ENCODE data around the gene OLIG2. TPM values are rescaled to one million over a fixed set of nuclear protein-coding genes. Genes with fewer than 3 reads are reported as not detected.

Gene OLIG2
- total and polyA plus RNA-seq, 2 donors (not counting 3 experiments of a cell fraction or from before 2014, with no cell fraction given) = not detected

- Histone ChIP-seq H3K27ac (ENCODE audit: insufficient read depth, low read depth, low read length) (no peak overlapping the region), H4K20me1 (replicated peaks; ENCODE audit: control insufficient read depth, extremely low read depth, insufficient read depth, low read length) (no peaks in the 10 kb centered on the region), H3K4me3 (replicated peaks in 1 of 3; ENCODE audit: insufficient read depth in 1 of 3, low read depth in 1 of 3, low read length in 3 of 3) (no peak overlapping the region), H3K9me3 (replicated peaks; ENCODE audit: control insufficient read depth, insufficient read depth, low read length) (no peaks in the 10 kb centered on the region), H3K36me3 (ENCODE audit: control insufficient read depth in 2 of 2, extremely low read depth in 1 of 2, insufficient read depth in 2 of 2, low read length in 2 of 2) (no peaks in the 10 kb centered on the region), H3K27me3 (ENCODE audit: control insufficient read depth in 2 of 2, insufficient read depth in 2 of 2, low read length in 2 of 2) (peaks cover 66 to 79% of the 10 kb centered on the region in 2 experiments), H3K79me2 (ENCODE audit: control insufficient read depth, insufficient read depth, low read length) (no peaks in the 10 kb centered on the region), H3K4me2 (ENCODE audit: insufficient read depth, low read length) (no peak overlapping the region), H3K9me1 (replicated peaks; ENCODE audit: control insufficient read depth, extremely low read depth, insufficient read depth, low read length) (no peaks in the 10 kb centered on the region), H3K9ac (replicated peaks; ENCODE audit: extremely low read depth, insufficient read depth, low read length) (no peak overlapping the region), H2AFZ (ENCODE audit: low read depth, low read length) (no peak overlapping the region), H3K4me1 (ENCODE audit: control insufficient read depth, extremely low read depth, insufficient read depth, low read length) (no peaks in the 10 kb centered on the region)
- no peak for TF ChIP-seq MYC (IDR thresholded peaks at IDR 0.05; ENCODE audit: low read depth, low read length)
- no peak for TF ChIP-seq GATA2 (IDR thresholded peaks at IDR 0.05; ENCODE audit: insufficient read depth, insufficient read length, low read depth, low read length)
- TF ChIP-seq POLR2A (IDR thresholded peaks at IDR 0.05; ENCODE audit: low read depth, low read length) = no peak
- no peak for TF ChIP-seq POLR2AphosphoS5 (IDR thresholded peaks at IDR 0.05; ENCODE audit: insufficient read depth, low read depth, low read length)
- DNase-seq (ENCODE audit: low read depth, low spot score) (no peak), FAIRE-seq (no peak)
- intact Hi-C loops (cut with micrococcal nuclease) (no loop called here), dilution Hi-C loops (cut with MboI; ENCODE audit: extremely low pct_ligation_motif_present, low sequenced_read_pairs) (no loop called here)
- ChIA-PET CTCF (interaction anchor here (1.1 kb wide), 1 partner anchor 19 kb away, joined by 3 read pairs; no protein-coding TSS in a partner anchor), POLR2A (no interaction called here)
- BruUV-seq (replicated peaks) = no TSS peak
These were observed 6.8 kb upstream of the OLIG2 start for GRCh38 chr21:33018707-33019465.

DNA sequence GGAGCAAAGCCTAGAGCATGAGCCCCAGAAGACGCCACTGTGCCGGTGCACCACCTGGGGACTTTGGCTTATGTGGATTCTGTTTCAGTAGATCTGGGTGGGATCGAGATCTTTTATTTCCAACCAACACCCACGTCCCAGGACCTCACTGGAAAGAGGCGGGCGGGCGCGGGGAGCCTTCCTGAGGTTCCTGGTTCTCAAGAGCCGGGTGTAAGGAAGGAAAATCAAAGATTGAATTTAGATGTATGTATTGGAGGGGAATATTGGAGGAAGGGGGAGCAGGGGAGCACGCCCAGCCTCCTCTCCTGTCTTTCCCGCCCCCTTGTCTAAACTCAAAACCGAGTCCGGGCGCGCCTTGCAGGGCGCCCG is 6.2 kb upstream of the OLIG2 start:
- BruUV-seq (replicated peaks) = no TSS peak
- no peak overlapping the region for H3K27ac ChIP-seq (ENCODE audit: insufficient read depth, low read depth, low read length)
- no peaks in the 10 kb centered on the region for H3K36me3 ChIP-seq (ENCODE audit: control insufficient read depth in 2 of 2, extremely low read depth in 1 of 2, insufficient read depth in 2 of 2, low read length in 2 of 2)
- H3K9me3 ChIP-seq (replicated peaks; ENCODE audit: control insufficient read depth, insufficient read depth, low read length) = no peaks in the 10 kb centered on the region
- no peaks in the 10 kb centered on the region for H3K9me1 ChIP-seq (replicated peaks; ENCODE audit: control insufficient read depth, extremely low read depth, insufficient read depth, low read length)
- no peak for DNase-seq (ENCODE audit: low read depth, low spot score)
- ChIA-PET POLR2A (no interaction called here), CTCF (interaction anchor here (1.1 kb wide), 1 partner anchor 19 kb away, joined by 3 read pairs; no protein-coding TSS in a partner anchor)
- H2AFZ ChIP-seq (ENCODE audit: low read depth, low read length) = no peak overlapping the region
- peaks cover 72 to 85% of the 10 kb centered on the region in 2 experiments for H3K27me3 ChIP-seq (ENCODE audit: control insufficient read depth in 2 of 2, insufficient read depth in 2 of 2, low read length in 2 of 2)
- H3K4me3 ChIP-seq (replicated peaks in 1 of 3; ENCODE audit: insufficient read depth in 1 of 3, low read depth in 1 of 3, low read length in 3 of 3) = no peak overlapping the region
- H3K79me2 ChIP-seq (ENCODE audit: control insufficient read depth, insufficient read depth, low read length) = no peaks in the 10 kb centered on the region
- H3K9ac ChIP-seq (replicated peaks; ENCODE audit: extremely low read depth, insufficient read depth, low read length) = no peak overlapping the region
- no peaks in the 10 kb centered on the region for H4K20me1 ChIP-seq (replicated peaks; ENCODE audit: control insufficient read depth, extremely low read depth, insufficient read depth, low read length)
- TF ChIP-seq MYC (IDR thresholded peaks at IDR 0.05; ENCODE audit: low read depth, low read length) = no peak
- TF ChIP-seq EZH2 (IDR thresholded peaks at IDR 0.05; ENCODE audit: borderline replicate concordance, low read depth, low read length, severe bottlenecking) = peak; percentile 10
- TF ChIP-seq JUN (IDR thresholded peaks at IDR 0.05; ENCODE audit: borderline replicate concordance, insufficient read depth, insufficient read length, low read depth) = no peak
- no peak overlapping the region for H3K4me2 ChIP-seq (ENCODE audit: insufficient read depth, low read length)
- dilution Hi-C loops (cut with MboI; ENCODE audit: extremely low pct_ligation_motif_present, low sequenced_read_pairs) (no loop called here), intact Hi-C loops (cut with micrococcal nuclease) (no loop called here)
- FAIRE-seq = no peak
- no peaks in the 10 kb centered on the region for H3K4me1 ChIP-seq (ENCODE audit: control insufficient read depth, extremely low read depth, insufficient read depth, low read length)

All from endothelial cell of umbilical vein (primary cell).